K562 (cell line): ENCODE results near the gene FDPS. TPM values are rescaled to one million over a fixed set of nuclear protein-coding genes. Genes with fewer than 3 reads are reported as not detected.

Experiments used
- ATAC-seq: fragments of 200-7000 bp; cut with Tn5 transposase; 3 replicates; pipeline ENCODE4 v1.9.1; 2020; ENCODE audit warnings: moderate library complexity
- BruUV-seq: library from RNA; stranded (reverse); fragments of 400-500 nt; replicated peaks from 2 replicates; lab custom pipeline; 2021; lab: Mats Ljungman, UMichigan
- CTCF ChIA-PET: fragments of 300-600 bp; formaldehyde crosslinking; extraction: SDS; loops from one replicate; lab custom pipeline; 2021; ENCODE audit warnings: low intra/inter-chr PET ratio; lab: Yijun Ruan, JAX
- POLR2A ChIA-PET: fragments of 300-600, 350-650 bp; sonication (Branson Sonifier 250); formaldehyde crosslinking; extraction: SDS; loops from one replicate; lab custom pipeline; 2021; ENCODE audit warnings: antibody characterized with exemption, inconsistent platforms; lab: Yijun Ruan, JAX
- DNase-seq, 4 experiments: peaks; one replicate each; pipeline versions ENCODE4 v3.0.0 to v3.0.0-alpha.2; 2011 to 2018; ENCODE audit warnings: low spot score in 3 of 4, mixed read lengths in 3 of 4; ENCODE audit errors: extremely low read depth in 1 of 4
- FAIRE-seq: peaks from 2 replicates; lab custom pipeline; 2011; peaks lifted over from hg19 to GRCh38; lab: Jason Lieb, UNC
- H2AFZ ChIP-seq: 2 replicates; pipeline ENCODE4 v1.6.0; 2011; ENCODE audit warnings: low read depth, low read length, control low read depth, inconsistent platforms
- H3K27ac ChIP-seq: fragments of 200-600 bp; 3 replicates; pipeline ENCODE4 v1.8.0; 2011; ENCODE audit warnings: low read depth, mild to moderate bottlenecking, control low read depth, inconsistent platforms, low read length, moderate library complexity, mixed read lengths; ENCODE audit errors: extremely low read depth
- H3K27me3 ChIP-seq, 2 experiments: fragments of 300-600 bp in 1 of 2; 2 replicates in 1 of 2; 3 replicates in 1 of 2; pipeline versions ENCODE4 v1.6.0 to v1.8.0; 2011; ENCODE audit warnings: inconsistent platforms in 2 of 2, low read length in 2 of 2, mild to moderate bottlenecking in 1 of 2, mixed read lengths in 1 of 2, moderate library complexity in 1 of 2; ENCODE audit not compliant: control insufficient read depth in 2 of 2, insufficient read depth in 2 of 2
- H3K36me3 ChIP-seq: fragments of 300-600 bp; 3 replicates; pipeline ENCODE4 v1.8.0; 2011; ENCODE audit warnings: mild to moderate bottlenecking, low read length, inconsistent platforms; ENCODE audit not compliant: control insufficient read depth, insufficient read depth
- H3K4me1 ChIP-seq, 2 experiments: fragments of 200-600 bp in 1 of 2; replicated peaks in 1 of 2; 2 replicates in 1 of 2; 3 replicates in 1 of 2; pipeline versions ENCODE4 v1.5.1 to v1.8.0; 2011; ENCODE audit warnings: inconsistent platforms in 2 of 2, low read length in 2 of 2, mild to moderate bottlenecking in 1 of 2, mixed read lengths in 1 of 2, moderate library complexity in 1 of 2; ENCODE audit not compliant: control insufficient read depth in 2 of 2, insufficient read depth in 2 of 2
- H3K4me2 ChIP-seq: 2 replicates; pipeline ENCODE4 v1.6.1; 2011; ENCODE audit warnings: low read length, control low read depth, inconsistent platforms, mixed read lengths; ENCODE audit not compliant: insufficient read depth
- H3K4me3 ChIP-seq: fragments of 200-600 bp; sonication (generic), shearing (Covaris generic); 2 replicates; pipeline ENCODE4 v1.5.1; 2016; ENCODE audit warnings: control low read depth, inconsistent platforms
- H3K79me2 ChIP-seq: fragments of 200-600 bp; 3 replicates; pipeline ENCODE4 v1.8.0; 2011; ENCODE audit warnings: low read length, inconsistent platforms; ENCODE audit not compliant: control insufficient read depth, insufficient read depth
- H3K9ac ChIP-seq, 2 experiments: 2 replicates each; pipeline versions ENCODE4 v1.6.0 to v1.6.1; 2011; ENCODE audit warnings: low read depth in 2 of 2, low read length in 2 of 2, control low read depth in 1 of 2, inconsistent platforms in 1 of 2, mild to moderate bottlenecking in 1 of 2, mixed read lengths in 1 of 2; ENCODE audit not compliant: insufficient read depth in 1 of 2
- H3K9me1 ChIP-seq: one replicate; pipeline ENCODE4 v1.6.0; 2011; ENCODE audit warnings: inconsistent platforms, mild to moderate bottlenecking, low read length, moderate library complexity; ENCODE audit not compliant: control insufficient read depth, insufficient read depth
- H3K9me3 ChIP-seq: replicated peaks from 2 replicates; pipeline ENCODE4 v1.5.1; 2011; ENCODE audit warnings: low read depth, low read length, inconsistent platforms; ENCODE audit not compliant: control insufficient read depth, insufficient read depth
- H4K20me1 ChIP-seq: replicated peaks from 2 replicates; pipeline ENCODE4 v1.6.1; 2011; ENCODE audit warnings: low read length, inconsistent platforms, mixed read lengths; ENCODE audit not compliant: control insufficient read depth, insufficient read depth
- ATF2 ChIP-seq: sonication (generic); formaldehyde crosslinking; IDR thresholded peaks from 2 replicates; pipeline ENCODE4 v1.8.1; 2022; ENCODE audit warnings: missing genetic modification reagents
- CAMTA2 ChIP-seq: fragments of 250-450 bp; sonication (Bioruptor Pico); conservative IDR thresholded peaks from 2 replicates; pipeline ENCODE4 v1.5.1; 2022
- CCNT2 ChIP-seq: IDR thresholded peaks from 2 replicates; pipeline ENCODE4 v1.6.1; 2011; ENCODE audit warnings: borderline replicate concordance, low read depth, mild to moderate bottlenecking, moderate library complexity, mixed read lengths, low read length; ENCODE audit not compliant: insufficient read length; ENCODE audit errors: extremely low read depth
- DIDO1 ChIP-seq: fragments of 450-650 bp; IDR thresholded peaks from 2 replicates; pipeline ENCODE4 v1.6.1; 2016; ENCODE audit warnings: low read depth, missing biosample characterization, missing genetic modification characterization
- HMG20A ChIP-seq: fragments of 450-650 bp; formaldehyde crosslinking; conservative IDR thresholded peaks from 2 replicates; pipeline ENCODE4 v1.4.0; 2020; ENCODE audit warnings: mild to moderate bottlenecking, mixed read lengths
- HNRNPH1 ChIP-seq: fragments of 200-400 bp; formaldehyde crosslinking; optimal IDR thresholded peaks from 2 replicates; pipeline ENCODE3; 2017; ENCODE audit warnings: low read depth, mild to moderate bottlenecking, low read length, moderate library complexity
- KHSRP ChIP-seq: fragments of 450-650 bp; IDR thresholded peaks from 2 replicates; pipeline ENCODE4 v1.6.1; 2017
- NR2C1 ChIP-seq, 2 experiments: fragments of 450-650 bp; IDR thresholded peaks; 2 replicates each; pipeline ENCODE4 v1.6.1; 2017; ENCODE audit warnings: mild to moderate bottlenecking in 2 of 2, antibody characterized with exemption in 1 of 2, inconsistent platforms in 1 of 2, missing compliant biosample characterization in 1 of 2, missing genetic modification characterization in 1 of 2
- PTBP1 ChIP-seq: fragments of 200-400 bp; formaldehyde crosslinking; IDR thresholded peaks from 2 replicates; pipeline ENCODE4 v1.6.1; 2017; ENCODE audit warnings: low read depth, low read length
- PYGO2 ChIP-seq: fragments of 450-650 bp; IDR thresholded peaks from 2 replicates; pipeline ENCODE4 v1.6.1; 2016; ENCODE audit warnings: mild to moderate bottlenecking, missing genetic modification characterization, moderate library complexity, missing compliant biosample characterization
- SMAD3 ChIP-seq: fragments of 450-650 bp; formaldehyde crosslinking; conservative IDR thresholded peaks from 2 replicates; pipeline ENCODE4 v1.4.0; 2020; ENCODE audit warnings: mild to moderate bottlenecking
- TCF7L2 ChIP-seq: fragments of 150-350 bp; IDR thresholded peaks from 2 replicates; pipeline ENCODE4 v1.6.1; 2016; ENCODE audit warnings: low read depth, mild to moderate bottlenecking, low read length, moderate library complexity
- TEAD1 ChIP-seq, 2 experiments: fragments of 450-650 bp in 1 of 2; sonication (generic) in 1 of 2; formaldehyde crosslinking; IDR thresholded peaks; 2 replicates each; pipeline versions ENCODE4 v1.4.0 to v1.8.0; 2020 to 2022; ENCODE audit warnings: mild to moderate bottlenecking in 2 of 2, missing genetic modification reagents in 1 of 2
- USF1 ChIP-seq: sonication (generic); formaldehyde crosslinking; IDR thresholded peaks from 2 replicates; pipeline ENCODE4 v1.9.0; 2022; ENCODE audit warnings: mild to moderate bottlenecking, missing genetic modification reagents
- ZC3H11A ChIP-seq: IDR thresholded peaks from 2 replicates; pipeline ENCODE4 v1.6.1; 2012; ENCODE audit warnings: low read depth, low read length, improper control_type of control experiment
- ZNF311 ChIP-seq: fragments of 250-450 bp; sonication (Bioruptor Pico); IDR thresholded peaks from 2 replicates; pipeline ENCODE4 v1.4.0; 2020; ENCODE audit warnings: mild to moderate bottlenecking, moderate library complexity
- ZNF408 ChIP-seq: fragments of 250-450 bp; sonication (Bioruptor Pico); IDR thresholded peaks from 2 replicates; pipeline ENCODE4 v1.4.0; 2020; ENCODE audit warnings: low read depth, mild to moderate bottlenecking, moderate library complexity
- ZNF586 ChIP-seq: fragments of 450-650 bp; formaldehyde crosslinking; conservative IDR thresholded peaks from 2 replicates; pipeline ENCODE4 v1.4.0; 2020; ENCODE audit warnings: mild to moderate bottlenecking, moderate library complexity
- ZNF707 ChIP-seq: fragments of 250-450 bp; sonication (Bioruptor Pico); conservative IDR thresholded peaks from 2 replicates; pipeline ENCODE4 v1.8.0; 2022; ENCODE audit warnings: inconsistent platforms, mild to moderate bottlenecking, moderate library complexity
- ZSCAN29 ChIP-seq: fragments of 450-650 bp; IDR thresholded peaks from 2 replicates; pipeline ENCODE4 v1.6.1; 2017
- WGBS: fragments of 100-300 bp; shearing (Covaris generic); methylation state at CpG from one replicate; pipeline ENCODE4 v1.1.6; 2016; ENCODE audit warnings: low coverage, mixed read lengths; ENCODE audit not compliant: insufficient coverage; ENCODE audit errors: missing lambda C conversion rate; 5-methylcytosine and 5-hydroxymethylcytosine counted together
- in situ Hi-C: fragments of 300-500 bp; cut with MboI; formaldehyde crosslinking; loops from 4 replicates; pipeline ENCODE4 v1.15.0; 2018; ENCODE audit warnings: inconsistent platforms, mixed read lengths
- intact Hi-C: fragments of 100-400 bp; cut with micrococcal nuclease; formaldehyde crosslinking; loops from 2 replicates; pipeline ENCODE4 v1.14.2; 2022
- polyA plus RNA-seq, 8 experiments: library from polyadenylated mRNA; depleted of rRNA in 4 of 8; stranded (reverse) in 5 of 8; unstranded in 3 of 8; fragments of >200 nt; fragmentation: Nextera tagmentation in 2 of 8; fragmentation: Illumina TruSeq in 1 of 8; extraction: Ambion mirVana in 2 of 8; extraction: Trizol in 1 of 8; gene quantifications; 2 replicates each; pipeline versions ENCODE4 v1.2.1 to v1.2.3, GENCODE V29; 2011 to 2014; ENCODE audit warnings: inconsistent platforms in 1 of 8, missing spikeins in 1 of 8
- total RNA-seq, 7 experiments: library from RNA; depleted of rRNA in 6 of 7; stranded (reverse); fragments of >200 nt in 6 of 7; fragmentation: Illumina TruSeq in 2 of 7; extraction: Trizol in 2 of 7; gene quantifications; 2 replicates each; pipeline versions ENCODE4 v1.2.1 to v1.2.3, GENCODE V29; 2011 to 2021; ENCODE audit warnings: low replicate concordance in 1 of 7

The FDPS gene
- total and polyA plus RNA-seq, 9 of the 15 experiments (the other 6 are each of a cell fraction or from before 2014, with no cell fraction given): 247 to 884 (median 360) TPM

- Histone ChIP-seq H3K4me2 (peak within 1 kb of the TSS; percentile 89), H3K79me2 (peaks cover 21% of the 10 kb centered on the region), H4K20me1 (no peaks in the 10 kb centered on the region), H3K27ac (peak within 1 kb of the TSS; percentile 64), H3K36me3 (peaks cover 71% of the 10 kb centered on the region), H3K9me3 (no peaks in the 10 kb centered on the region), H3K27me3 (no peaks in the 10 kb centered on the region), H3K4me3 (peak within 1 kb of the TSS; percentile 65), H3K9ac (peak within 1 kb of the TSS; percentile 83 to 97), H2AFZ (peak within 1 kb of the TSS; percentile 75), H3K9me1 (peaks cover 3% of the 10 kb centered on the region), H3K4me1 (peaks cover 7 to 23% of the 10 kb centered on the region in 2 experiments; a peak in 4 of 5 replicates)
- intact Hi-C loops: loop anchor here (1.0 kb wide), 1 partner anchor 11 kb away; the partner anchor contains the start of gene CLK2
- FAIRE-seq (peak; percentile 98), DNase-seq (peak; percentile 90 to 98 (median 94)), ATAC-seq (peak; percentile 97)
- CTCF ChIA-PET: no interaction called here
- under 1% methylated on average over 42 of the region's 47 CpGs for WGBS
- BruUV-seq: TSS peak; percentile 52
- POLR2A ChIA-PET: interaction anchor here (0.6 to 3.8 kb wide), 7 partner anchors 11 to 62 kb away, joined by 3 to 29 read pairs (median 3); partner anchors contain the start of gene CLK2
- in situ Hi-C loops: no loop called here
- peak; percentile 64; the same call in 1 of the 2 replicates for TF ChIP-seq SMAD3 (CRISPR knock-in tag)
- peak; percentile 50 to 72; a peak in 3 of 4 replicates for TF ChIP-seq TEAD1 (CRISPR knock-in tag; IDR thresholded peaks at IDR 0.05)
- TF ChIP-seq CCNT2: peak; percentile 60
- no peak for TF ChIP-seq DIDO1 (tag)
- TF ChIP-seq USF1 (CRISPR knock-in tag): peak; percentile 99
- no peak for TF ChIP-seq ZNF311 (CRISPR knock-in tag)
- TF ChIP-seq CAMTA2: peak; percentile 97
- TF ChIP-seq TCF7L2: no peak
- no peak for TF ChIP-seq PTBP1
- no peak for TF ChIP-seq KHSRP
- peak; percentile 37; the same call in 1 of the 2 replicates for TF ChIP-seq ZNF586 (CRISPR knock-in tag)
- no peak for TF ChIP-seq NR2C1 (IDR thresholded peaks at IDR 0.05)
- TF ChIP-seq NR2C1 (tag; IDR thresholded peaks at IDR 0.05): peak; percentile 60; the same call in 1 of the 2 replicates
- TF ChIP-seq ATF2 (CRISPR knock-in tag): no peak
- TF ChIP-seq HMG20A (CRISPR knock-in tag): 0 out of 2 replicates have a peak, but pooled peaks have one; percentile 80
- no peak for TF ChIP-seq PYGO2 (tag)
- no peak for TF ChIP-seq ZSCAN29
- no peak for TF ChIP-seq ZNF408 (CRISPR knock-in tag)
- no peak for TF ChIP-seq ZNF707
- no peak for TF ChIP-seq HNRNPH1
- TF ChIP-seq ZC3H11A: no peak
Measured at GRCh38 chr1:155261852-155262673, 46.6 kb upstream of the FDPS start, which contains the start of gene SCAMP3. SCAMP3 (minus strand) TSS chr1:155262360; CDS start chr1:155262151, 209 bp downstream.
